BE2C (cell line): ENCODE results near the gene EYA2.

ENCODE experiments used
- DNase-seq: peaks from one replicate; pipeline ENCODE4 v3.0.0-alpha.2; 2020
- H3K27me3 ChIP-seq: fragments of 250-450 bp; sonication (Bioruptor Pico); 2 replicates; pipeline ENCODE4 v1.5.1; 2020; ENCODE audit warnings: mild to moderate bottlenecking
- H3K36me3 ChIP-seq: fragments of 250-450 bp; sonication (Bioruptor Pico); 2 replicates; pipeline ENCODE4 v1.5.1; 2020; ENCODE audit warnings: mild to moderate bottlenecking
- H3K4me1 ChIP-seq: fragments of 250-450 bp; sonication (Bioruptor Pico); 2 replicates; pipeline ENCODE4 v1.5.1; 2020
- H3K4me3 ChIP-seq: 2 replicates; pipeline ENCODE4 v1.5.1; 2011; ENCODE audit warnings: low read depth, low read length
- H3K9me3 ChIP-seq: fragments of 250-450 bp; sonication (Bioruptor Pico); 2 replicates; pipeline ENCODE4 v1.5.1; 2020
- CTCF ChIP-seq: IDR thresholded peaks from 2 replicates; pipeline ENCODE4 v1.5.1; 2012; ENCODE audit warnings: mild to moderate bottlenecking, low read depth, low read length

EYA2 gene

GRCh38 chr20:47217482-47218446, 323.1 kb downstream of the EYA2 start:
- no peak for DNase-seq
- Histone ChIP-seq H3K4me1 (no peaks in the 10 kb centered on the region), H3K27me3 (no peaks in the 10 kb centered on the region), H3K4me3 (no peak overlapping the region), H3K36me3 (peaks cover 94% of the 10 kb centered on the region), H3K9me3 (no peaks in the 10 kb centered on the region)
- TF ChIP-seq CTCF, result no peak

DNA sequence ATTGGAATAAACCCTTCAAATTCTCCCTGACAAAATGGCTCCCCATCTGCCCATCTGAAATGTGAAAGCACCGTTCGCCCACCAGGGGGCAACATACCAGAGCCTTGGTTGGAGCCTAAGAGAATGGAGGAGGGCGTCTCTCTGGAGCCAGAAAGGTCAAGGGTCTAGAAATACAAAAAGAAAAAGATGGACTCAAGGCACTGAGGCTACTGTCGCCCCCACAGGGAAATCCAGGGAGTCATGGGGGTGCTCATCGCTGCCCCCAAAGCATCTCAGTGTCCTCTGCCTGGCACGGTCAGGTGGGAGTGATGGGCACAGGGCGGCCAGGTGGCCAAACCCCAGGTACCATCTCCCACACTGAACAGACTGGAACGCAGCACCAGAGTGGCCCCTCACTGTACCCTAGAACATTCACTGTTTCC, 325.5 kb downstream of the EYA2 start:
- peak; percentile 85 for TF ChIP-seq CTCF
- no peaks in the 10 kb centered on the region for H3K9me3 ChIP-seq
- no peak overlapping the region for H3K4me3 ChIP-seq
- no peaks in the 10 kb centered on the region for H3K4me1 ChIP-seq
- H3K27me3 ChIP-seq, result no peaks in the 10 kb centered on the region
- DNase-seq, result peak; percentile 64
- peaks cover 96% of the 10 kb centered on the region for H3K36me3 ChIP-seq

DNA sequence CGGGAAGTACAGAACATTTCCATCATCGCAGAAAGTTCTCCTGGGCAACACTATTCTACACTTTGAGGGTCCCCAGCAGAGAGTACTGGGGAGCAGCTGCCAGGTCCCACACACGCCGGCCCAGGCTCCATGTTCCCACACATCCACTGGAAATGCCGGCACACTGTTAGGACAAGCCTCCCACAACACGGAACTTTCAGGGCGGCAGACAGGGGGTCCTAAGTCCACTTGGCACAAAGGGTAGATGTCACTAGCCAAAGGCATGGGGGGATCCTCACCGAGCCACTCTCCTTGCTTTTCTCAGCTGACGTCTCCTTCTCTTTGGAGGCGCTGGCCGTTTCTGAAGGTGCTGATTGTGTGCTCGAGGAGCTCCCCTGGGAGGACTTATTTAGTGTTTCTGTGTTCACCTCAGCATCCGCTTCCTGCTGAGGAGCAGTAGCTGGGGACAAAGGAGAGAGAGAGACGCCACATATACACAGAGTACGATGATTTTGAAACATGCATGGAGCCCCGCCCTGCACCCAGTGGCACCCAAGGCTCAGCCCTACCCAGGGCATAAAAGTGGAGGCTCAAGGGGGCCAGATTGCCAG, 326.5 kb downstream of the EYA2 start:
- Histone ChIP-seq H3K4me1 (no peaks in the 10 kb centered on the region), H3K9me3 (no peaks in the 10 kb centered on the region), H3K36me3 (peaks cover 88% of the 10 kb centered on the region), H3K27me3 (no peaks in the 10 kb centered on the region), H3K4me3 (no peak overlapping the region)
- TF ChIP-seq CTCF, result no peak
- no peak for DNase-seq

- H3K36me3 ChIP-seq, result peaks cover 88% of the 10 kb centered on the region
- no peak for TF ChIP-seq CTCF
- no peak overlapping the region for H3K4me3 ChIP-seq
These were observed 328.0 kb downstream of the EYA2 start for GRCh38 chr20:47222468-47223119.

DNA sequence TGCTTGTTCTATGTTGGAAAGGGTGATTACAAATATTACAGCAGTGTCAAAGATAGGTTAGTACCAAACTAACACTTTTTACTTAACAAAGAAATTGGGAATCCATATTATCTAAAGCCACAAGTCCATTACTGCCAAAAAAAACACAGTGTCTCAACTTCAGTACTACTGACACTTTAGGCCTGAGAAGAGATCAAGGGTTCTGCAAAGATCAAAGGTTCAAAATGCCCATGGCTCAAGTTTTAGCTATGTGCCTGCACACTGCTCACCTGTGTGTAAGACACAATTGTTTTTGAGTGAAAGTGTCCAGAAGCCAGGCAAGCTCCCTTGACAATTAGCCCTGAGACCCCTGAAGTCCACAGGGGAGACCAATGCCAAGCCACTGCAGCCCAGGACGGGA, 329.3 kb downstream of the EYA2 start:
- no peak for TF ChIP-seq CTCF
- H3K27me3 ChIP-seq, result no peaks in the 10 kb centered on the region
- H3K36me3 ChIP-seq, result peaks cover 86% of the 10 kb centered on the region
- H3K4me3 ChIP-seq, result no peak overlapping the region
- no peaks in the 10 kb centered on the region for H3K9me3 ChIP-seq
- no peak for DNase-seq
- no peaks in the 10 kb centered on the region for H3K4me1 ChIP-seq

More at GRCh38 chr20:47222468-47223119, 328.0 kb downstream of the EYA2 start:
- Histone ChIP-seq H3K4me1 (no peaks in the 10 kb centered on the region), H3K27me3 (no peaks in the 10 kb centered on the region), H3K9me3 (no peaks in the 10 kb centered on the region)
- no peak for DNase-seq
